Activated effector memory CD4-positive, alpha-beta T cell treated with Interleukin-2 at 50 U/mL for 16 hours (primary cell): ENCODE measurements around the gene PFDN1.

Source experiments
- DNase-seq: peaks from one replicate; pipeline ENCODE4 v3.0.0-alpha.2; 2020

Gene PFDN1

GRCh38 chr5:140295414-140295813, 7.5 kb downstream of the PFDN1 start:
- DNase-seq: no peak

GRCh38 chr5:140294753-140295152, 8.1 kb downstream of the PFDN1 start:
- DNase-seq: no peak

GRCh38 chr5:140293849-140294100, 9.1 kb downstream of the PFDN1 start:
- DNase-seq: no peak

- no peak for DNase-seq
Measured at GRCh38 chr5:140293091-140293848, 9.6 kb downstream of the PFDN1 start.

- DNase-seq: no peak
Measured at GRCh38 chr5:140292212-140293036, 10.5 kb downstream of the PFDN1 start.

- DNase-seq: no peak
Measured at GRCh38 chr5:140287801-140288521, 14.9 kb downstream of the PFDN1 start.

GRCh38 chr5:140286424-140286823, 16.5 kb downstream of the PFDN1 start:
- no peak for DNase-seq

- no peak for DNase-seq
Measured at GRCh38 chr5:140284013-140284412, 18.9 kb downstream of the PFDN1 start.

- no peak for DNase-seq
Measured at GRCh38 chr5:140282266-140282665, 20.6 kb downstream of the PFDN1 start.

GRCh38 chr5:140275837-140276236, 27.1 kb downstream of the PFDN1 start:
- no peak for DNase-seq

- no peak for DNase-seq
Measured at GRCh38 chr5:140273401-140273877, 29.5 kb downstream of the PFDN1 start.

- DNase-seq: no peak
Measured at GRCh38 chr5:140270008-140270407, 32.9 kb downstream of the PFDN1 start.

- DNase-seq: no peak
Measured at GRCh38 chr5:140267559-140268018, 35.3 kb downstream of the PFDN1 start.

GRCh38 chr5:140267201-140267540, 35.7 kb downstream of the PFDN1 start:
- no peak for DNase-seq

- DNase-seq: no peak
Measured at GRCh38 chr5:140266471-140267200, 36.3 kb downstream of the PFDN1 start.

- no peak for DNase-seq
Measured at GRCh38 chr5:140265845-140266244, 37.1 kb downstream of the PFDN1 start.

GRCh38 chr5:140262839-140263238, 40.1 kb downstream of the PFDN1 start:
- no peak for DNase-seq

- no peak for DNase-seq
Measured at GRCh38 chr5:140262221-140262620, 40.7 kb downstream of the PFDN1 start.

GRCh38 chr5:140261403-140262171, 41.3 kb downstream of the PFDN1 start:
- DNase-seq: no peak

GRCh38 chr5:140260089-140260656, 42.7 kb downstream of the PFDN1 start:
- DNase-seq: no peak

- no peak for DNase-seq
Measured at GRCh38 chr5:140259500-140259899, 43.4 kb downstream of the PFDN1 start.

GRCh38 chr5:140258873-140259272, 44.0 kb downstream of the PFDN1 start:
- no peak for DNase-seq
